NB4 (cell line): Measurements from ENCODE around the gene PRAME.

Experiments
- DNase-seq: peaks from one replicate; pipeline ENCODE4 v3.0.0; 2010; ENCODE audit warnings: low read depth
- H3K4me3 ChIP-seq: one replicate; pipeline ENCODE4 v1.5.1; 2011; ENCODE audit warnings: mild to moderate bottlenecking, low read depth, low read length, moderate library complexity
- MYC ChIP-seq: IDR thresholded peaks from 2 replicates; pipeline ENCODE4 v1.6.1; 2011; ENCODE audit warnings: low read depth, low read length
- POLR2A ChIP-seq: IDR thresholded peaks from 2 replicates; pipeline ENCODE4 v1.6.1; 2011; ENCODE audit warnings: mild to moderate bottlenecking; ENCODE audit not compliant: insufficient read length; ENCODE audit errors: extremely low read depth
- TF ChIP-seq, protein P1 (sequence below): IDR thresholded peaks from one replicate; pipeline ENCODE4 v1.5.1; 2012; ENCODE audit warnings: low read depth, low read length
- TF ChIP-seq, protein P2 (sequence below): IDR thresholded peaks from 2 replicates; pipeline ENCODE4 v1.6.1; 2011; ENCODE audit warnings: low read depth, low read length

PRAME gene

GRCh38 chr22:22538226-22538989, 20.7 kb downstream of the PRAME start:
- no peak overlapping the region for H3K4me3 ChIP-seq
- DNase-seq: no peak
- TF ChIP-seq MYC: no peak
- TF ChIP-seq, protein P1, sequence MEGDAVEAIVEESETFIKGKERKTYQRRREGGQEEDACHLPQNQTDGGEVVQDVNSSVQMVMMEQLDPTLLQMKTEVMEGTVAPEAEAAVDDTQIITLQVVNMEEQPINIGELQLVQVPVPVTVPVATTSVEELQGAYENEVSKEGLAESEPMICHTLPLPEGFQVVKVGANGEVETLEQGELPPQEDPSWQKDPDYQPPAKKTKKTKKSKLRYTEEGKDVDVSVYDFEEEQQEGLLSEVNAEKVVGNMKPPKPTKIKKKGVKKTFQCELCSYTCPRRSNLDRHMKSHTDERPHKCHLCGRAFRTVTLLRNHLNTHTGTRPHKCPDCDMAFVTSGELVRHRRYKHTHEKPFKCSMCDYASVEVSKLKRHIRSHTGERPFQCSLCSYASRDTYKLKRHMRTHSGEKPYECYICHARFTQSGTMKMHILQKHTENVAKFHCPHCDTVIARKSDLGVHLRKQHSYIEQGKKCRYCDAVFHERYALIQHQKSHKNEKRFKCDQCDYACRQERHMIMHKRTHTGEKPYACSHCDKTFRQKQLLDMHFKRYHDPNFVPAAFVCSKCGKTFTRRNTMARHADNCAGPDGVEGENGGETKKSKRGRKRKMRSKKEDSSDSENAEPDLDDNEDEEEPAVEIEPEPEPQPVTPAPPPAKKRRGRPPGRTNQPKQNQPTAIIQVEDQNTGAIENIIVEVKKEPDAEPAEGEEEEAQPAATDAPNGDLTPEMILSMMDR: no peak
- no peak for TF ChIP-seq POLR2A
- TF ChIP-seq, protein P2, sequence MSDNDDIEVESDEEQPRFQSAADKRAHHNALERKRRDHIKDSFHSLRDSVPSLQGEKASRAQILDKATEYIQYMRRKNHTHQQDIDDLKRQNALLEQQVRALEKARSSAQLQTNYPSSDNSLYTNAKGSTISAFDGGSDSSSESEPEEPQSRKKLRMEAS: no peak

DNA sequence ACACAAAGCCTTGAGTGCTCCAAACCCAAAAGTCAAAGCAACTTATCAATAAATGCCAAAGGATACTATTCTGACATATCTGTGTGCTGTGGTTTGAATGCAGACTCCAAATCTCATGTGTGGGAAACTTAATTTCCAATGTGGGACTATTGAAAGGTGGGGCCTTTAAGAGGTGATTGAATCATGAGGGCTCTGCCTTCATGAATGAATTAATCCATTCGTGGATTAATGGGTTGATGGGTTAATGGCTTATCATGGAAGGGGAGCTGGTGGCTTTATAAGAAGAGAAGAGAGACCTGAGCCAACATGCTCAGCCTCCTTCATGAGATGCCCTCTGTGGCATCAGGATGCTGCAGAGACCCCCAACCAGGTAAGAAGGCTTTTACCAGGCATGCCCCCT, 22.1 kb downstream of the PRAME start:
- DNase-seq: no peak
- H3K4me3 ChIP-seq: no peak overlapping the region
- TF ChIP-seq, protein P2: no peak
- no peak for TF ChIP-seq POLR2A
- no peak for TF ChIP-seq MYC
- TF ChIP-seq, protein P1: no peak

- no peak for DNase-seq
- no peak overlapping the region for H3K4me3 ChIP-seq
- TF ChIP-seq POLR2A (no peak), MYC (no peak)
- TF ChIP-seq, protein P2: no peak
- TF ChIP-seq, protein P1: no peak
Observed at GRCh38 chr22:22536515-22536914, 22.6 kb downstream of the PRAME start.

GRCh38 chr22:22535662-22536061, 23.4 kb downstream of the PRAME start:
- DNase-seq: no peak
- TF ChIP-seq, protein P2: no peak
- TF ChIP-seq POLR2A (no peak), MYC (no peak)
- TF ChIP-seq, protein P1: no peak
- no peak overlapping the region for H3K4me3 ChIP-seq

DNA sequence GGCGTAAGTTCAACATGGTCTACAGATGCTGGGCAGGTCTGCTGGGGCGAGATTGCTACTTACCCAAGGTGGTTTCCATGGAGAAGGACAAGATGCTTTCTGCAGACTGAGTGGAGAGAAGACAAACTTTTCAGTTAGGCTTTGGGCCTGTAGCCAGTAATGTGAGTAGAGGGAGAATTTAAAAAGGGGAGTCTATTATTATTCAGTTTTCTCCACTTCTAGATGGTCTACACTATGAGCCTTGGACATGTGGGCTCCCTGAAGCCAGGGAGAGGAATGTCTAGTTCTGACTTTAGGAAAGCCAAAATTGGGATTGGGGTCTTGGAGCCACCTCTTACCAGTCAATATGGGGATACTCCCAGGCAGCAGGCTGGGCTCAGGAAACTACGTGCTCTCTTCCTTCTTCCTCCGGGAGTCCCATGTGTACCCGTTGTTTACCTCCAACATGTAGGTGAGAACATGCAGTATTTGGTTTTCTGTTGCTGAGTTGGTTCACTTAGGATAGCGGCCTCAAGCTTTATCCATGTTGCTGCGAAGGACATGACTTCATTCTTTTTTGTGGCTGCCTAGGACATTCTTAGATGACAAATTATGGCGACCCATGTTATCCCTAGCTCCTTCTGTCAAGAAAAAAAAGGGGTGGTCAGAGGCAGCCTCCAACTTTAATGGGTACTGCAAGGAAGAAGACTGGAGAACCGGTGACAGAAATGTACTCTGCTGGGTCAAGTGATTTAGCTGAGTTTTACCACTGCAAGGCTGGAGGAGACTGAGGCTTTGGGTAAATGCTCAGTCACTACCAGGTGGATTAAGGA, 24.3 kb downstream of the PRAME start:
- H3K4me3 ChIP-seq: no peak overlapping the region
- no peak for DNase-seq
- TF ChIP-seq, protein P2: no peak
- TF ChIP-seq POLR2A (no peak), MYC (no peak)
- TF ChIP-seq, protein P1: no peak
